ENCODE data around the gene CYYR1.

Gene CYYR1

GRCh38 chr21:26425576-26425975, 147.5 kb downstream of the CYYR1 start:
- no peak for DNase-seq

- no peak for DNase-seq
Measured at GRCh38 chr21:26423511-26423910, 149.6 kb downstream of the CYYR1 start.

- DNase-seq: no peak
Measured at GRCh38 chr21:26422706-26423105, 150.4 kb downstream of the CYYR1 start.

DNA sequence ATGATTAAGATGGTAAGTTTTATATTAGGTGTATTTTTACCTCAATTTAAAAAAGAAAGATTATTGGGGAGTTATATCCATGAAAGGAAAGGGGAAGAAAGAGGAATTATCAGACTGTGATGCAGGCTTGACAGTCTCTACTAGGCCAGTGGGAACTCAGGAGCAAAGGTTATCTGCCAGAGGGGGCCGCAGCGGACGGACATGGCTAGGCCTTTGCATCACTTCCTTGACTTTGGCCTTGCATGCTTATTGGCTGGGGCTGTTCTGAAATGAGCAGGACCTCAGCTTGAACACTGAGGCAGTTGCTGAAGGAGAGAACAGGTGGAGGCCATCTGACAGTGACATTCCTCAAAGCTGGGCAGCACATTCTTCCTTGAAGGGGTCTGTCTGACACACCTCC, 150.9 kb downstream of the CYYR1 start:
- no peak for DNase-seq

DNA sequence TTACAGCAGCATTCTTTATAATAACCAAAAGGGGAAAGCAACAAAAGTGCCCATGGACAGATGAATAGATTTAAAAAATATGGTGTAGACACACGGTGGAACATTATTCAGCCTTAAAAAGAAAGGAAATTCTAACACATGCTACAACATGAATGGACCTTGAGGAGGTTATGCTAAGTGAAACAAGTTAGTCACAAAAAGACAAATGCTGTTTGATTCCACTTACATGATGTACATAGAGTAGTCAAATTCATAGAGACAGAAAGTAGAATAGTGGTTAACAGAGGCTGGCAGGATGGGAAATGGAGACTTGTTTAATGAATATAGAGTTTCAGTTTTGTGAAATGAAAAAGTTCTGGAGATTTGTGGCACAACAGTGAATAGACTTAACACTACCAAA, 151.4 kb downstream of the CYYR1 start:
- no peak for DNase-seq

Data from CD4-positive, alpha-beta T cell treated with Interleukin-12 subunit alpha and Interleukin-12 subunit beta, for 1 hour (primary cell).